RCC 7860 (cell line): Measurements from ENCODE around the gene PGA3.
"Not testable (repeated sequence)": the region's sequence is repeated elsewhere in the genome, so short reads cannot be mapped to it uniquely, and the experiment has no call there.

Experiments used
- DNase-seq: peaks from one replicate; pipeline ENCODE4 v3.0.0-alpha.2; 2015; ENCODE audit warnings: low spot score
- FAIRE-seq: peaks from 2 replicates; lab custom pipeline; 2012; peaks lifted over from hg19 to GRCh38; lab: Jason Lieb, UNC

The PGA3 gene

GRCh38 chr11:61202950-61203746 is at the start of gene PGA3:
Gene PGA3, plus strand, starts transcription at chr11:61203515. Its CDS starts 50 bp downstream, at chr11:61203565.
- DNase-seq = not testable (repeated sequence)

GRCh38 chr11:61153593-61154095 is 49.7 kb upstream of the PGA3 start:
- DNase-seq (no peak), FAIRE-seq (no peak)

More at GRCh38 chr11:61202950-61203746, at the start of gene PGA3:
- not testable (repeated sequence) for FAIRE-seq

GRCh38 chr11:61154528-61154927 is 48.8 kb upstream of the PGA3 start:
- DNase-seq (no peak), FAIRE-seq (no peak)

GRCh38 chr11:61155312-61155711 is 48.0 kb upstream of the PGA3 start:
- DNase-seq = no peak
- no peak for FAIRE-seq

GRCh38 chr11:61155741-61156140 is 47.6 kb upstream of the PGA3 start:
- DNase-seq (no peak), FAIRE-seq (no peak)

GRCh38 chr11:61157743-61158142 is 45.6 kb upstream of the PGA3 start:
- DNase-seq (no peak), FAIRE-seq (no peak)

- DNase-seq (peak; percentile 20), FAIRE-seq (no peak)
These were observed 44.5 kb upstream of the PGA3 start for GRCh38 chr11:61158691-61159381.

- DNase-seq (no peak), FAIRE-seq (no peak)
These were observed 42.7 kb upstream of the PGA3 start for GRCh38 chr11:61160487-61161189.

GRCh38 chr11:61161190-61162091 is 41.9 kb upstream of the PGA3 start, which contains the start of gene VPS37C:
Gene VPS37C, minus strand, starts transcription at chr11:61161426. Its CDS starts 22,597 bp downstream, at chr11:61138829.
- FAIRE-seq = no peak
- peak; percentile 62 for DNase-seq

- DNase-seq (peak; percentile 22), FAIRE-seq (no peak)
These were observed 41.0 kb upstream of the PGA3 start for GRCh38 chr11:61162092-61162941.

- DNase-seq (no peak), FAIRE-seq (no peak)
These were observed 40.3 kb upstream of the PGA3 start for GRCh38 chr11:61163021-61163420.

GRCh38 chr11:61163714-61164605 is 39.4 kb upstream of the PGA3 start:
- FAIRE-seq (no peak), DNase-seq (no peak)

GRCh38 chr11:61164606-61165424 is 38.5 kb upstream of the PGA3 start:
- DNase-seq (no peak), FAIRE-seq (no peak)

- DNase-seq, FAIRE-seq: not testable (repeated sequence)
These were observed 37.5 kb upstream of the PGA3 start for GRCh38 chr11:61165785-61166184.

GRCh38 chr11:61166331-61166730 is 37.0 kb upstream of the PGA3 start:
- DNase-seq, FAIRE-seq: not testable (repeated sequence)

- FAIRE-seq (no peak), DNase-seq (no peak)
These were observed 35.1 kb upstream of the PGA3 start for GRCh38 chr11:61168042-61168688.

- FAIRE-seq (no peak), DNase-seq (no peak)
These were observed 34.5 kb upstream of the PGA3 start for GRCh38 chr11:61168800-61169199.
